ENCODE measurements around the gene CDH11. TPM values are rescaled to one million over a fixed set of nuclear protein-coding genes. Genes with fewer than 3 reads are reported as not detected.

CDH11 gene
- total and polyA plus RNA-seq, 7 donors, result 1.2 to 146 (median 19.3) TPM

- no peak overlapping the region for H3K4me3 ChIP-seq
- no peaks in the 10 kb centered on the region for H3K4me1 ChIP-seq
- intact Hi-C loops (cut with DNase I), result no loop called here
- no peak for TF ChIP-seq EP300 (IDR thresholded peaks at IDR 0.05)
- TF ChIP-seq POLR2AphosphoS5 (IDR thresholded peaks at IDR 0.05), result no peak
- no peak for TF ChIP-seq POLR2A (IDR thresholded peaks at IDR 0.05)
- TF ChIP-seq CTCF (IDR thresholded peaks at IDR 0.05), result no peak
- H3K27me3 ChIP-seq, result no peaks in the 10 kb centered on the region
- 74 to 79% methylated on average over 2 of the region's 2 CpGs for WGBS, 2 donors
- H3K9me3 ChIP-seq, result no peaks in the 10 kb centered on the region
- peaks cover 0 to 37% (median 11%) of the 10 kb centered on the region in 4 donors for H3K36me3 ChIP-seq
- DNase-seq, result no peak
- H3K27ac ChIP-seq, result no peak overlapping the region
These were observed 148.7 kb downstream of the CDH11 start for GRCh38 chr16:64973171-64973570.

- H3K27ac ChIP-seq, result no peak overlapping the region
- intact Hi-C loops (cut with DNase I), result no loop called here
- peaks cover 0 to 37% (median 11%) of the 10 kb centered on the region in 4 donors for H3K36me3 ChIP-seq
- H3K4me1 ChIP-seq, result no peaks in the 10 kb centered on the region
- H3K9me3 ChIP-seq, result no peaks in the 10 kb centered on the region
- 91 to 92% methylated on average over 4 of the region's 4 CpGs for WGBS, 2 donors
- no peaks in the 10 kb centered on the region for H3K27me3 ChIP-seq
- TF ChIP-seq POLR2AphosphoS5 (IDR thresholded peaks at IDR 0.05) (no peak), EP300 (IDR thresholded peaks at IDR 0.05) (no peak), CTCF (IDR thresholded peaks at IDR 0.05) (no peak), POLR2A (IDR thresholded peaks at IDR 0.05) (no peak)
- DNase-seq, result no peak
- no peak overlapping the region for H3K4me3 ChIP-seq
These were observed 150.7 kb downstream of the CDH11 start for GRCh38 chr16:64971171-64971570.

GRCh38 chr16:64969221-64969620 lies 152.6 kb downstream of the CDH11 start:
- no peaks in the 10 kb centered on the region for H3K4me1 ChIP-seq
- DNase-seq, result no peak
- no peaks in the 10 kb centered on the region for H3K9me3 ChIP-seq
- no peaks in the 10 kb centered on the region for H3K27me3 ChIP-seq
- TF ChIP-seq POLR2AphosphoS5 (IDR thresholded peaks at IDR 0.05) (no peak), CTCF (IDR thresholded peaks at IDR 0.05) (no peak), POLR2A (IDR thresholded peaks at IDR 0.05) (no peak), EP300 (IDR thresholded peaks at IDR 0.05) (no peak)
- intact Hi-C loops (cut with DNase I), result no loop called here
- WGBS, 2 donors, result 71 to 86% methylated on average over 1 of the region's 1 CpG
- no peak overlapping the region for H3K27ac ChIP-seq
- peaks cover 0 to 37% (median 11%) of the 10 kb centered on the region in 4 donors for H3K36me3 ChIP-seq
- H3K4me3 ChIP-seq, result no peak overlapping the region

- DNase-seq, result no peak
These were observed 153.3 kb downstream of the CDH11 start for GRCh38 chr16:64968539-64968938.

More at GRCh38 chr16:64968539-64968938, 153.3 kb downstream of the CDH11 start:
- Histone ChIP-seq H3K27me3 (no peaks in the 10 kb centered on the region), H3K27ac (no peak overlapping the region), H3K9me3 (no peaks in the 10 kb centered on the region), H3K36me3 (peaks cover 0 to 37% (median 11%) of the 10 kb centered on the region in 4 donors), H3K4me1 (no peaks in the 10 kb centered on the region), H3K4me3 (no peak overlapping the region)
- 75 to 80% methylated on average over 6 of the region's 6 CpGs for WGBS, 2 donors
- TF ChIP-seq EP300 (IDR thresholded peaks at IDR 0.05), result no peak
- no peak for TF ChIP-seq CTCF (IDR thresholded peaks at IDR 0.05)
- TF ChIP-seq POLR2AphosphoS5 (IDR thresholded peaks at IDR 0.05), result no peak
- TF ChIP-seq POLR2A (IDR thresholded peaks at IDR 0.05), result no peak
- intact Hi-C loops (cut with DNase I), result no loop called here

Measured in sigmoid colon (tissue), 7 donors.